Naive B cell (primary cell): ENCODE measurements around the gene HS3ST3B1. TPM values are rescaled to one million over a fixed set of nuclear protein-coding genes. Genes with fewer than 3 reads are reported as not detected.

ENCODE experiments used
- ATAC-seq, 2 donors: fragments of 150-1000 bp; cut with Tn5 transposase; 2 replicates each; pipeline ENCODE4 v1.10.0; 2021; ENCODE audit warnings: low read depth in 2 of 2, mild to moderate bottlenecking in 2 of 2, moderate library complexity in 2 of 2
- DNase-seq: peaks from one replicate; pipeline ENCODE4 v3.0.0; 2022
- H3K27ac Mint-ChIP-seq, 6 donors: one replicate each; pipeline ENCODE4 v1.8.0; 2020 to 2022; ENCODE audit warnings: mild to moderate bottlenecking in 6 of 6, mixed read lengths in 6 of 6, moderate library complexity in 5 of 6, inconsistent platforms in 2 of 6
- H3K27me3 Mint-ChIP-seq, 3 donors: one replicate each; pipeline ENCODE4 v1.8.0; 2021 to 2022; ENCODE audit warnings: mixed read lengths in 3 of 3, mild to moderate bottlenecking in 1 of 3
- H3K36me3 Mint-ChIP-seq, 2 donors: one replicate each; pipeline ENCODE4 v1.8.0; 2020 to 2022; ENCODE audit warnings: mixed read lengths in 2 of 2, inconsistent platforms in 1 of 2, mild to moderate bottlenecking in 1 of 2
- H3K4me1 Mint-ChIP-seq, 3 donors: one replicate each; pipeline ENCODE4 v1.8.0; 2020 to 2022; ENCODE audit warnings: mixed read lengths in 3 of 3, inconsistent platforms in 1 of 3, mild to moderate bottlenecking in 1 of 3, moderate library complexity in 1 of 3
- H3K4me3 Mint-ChIP-seq, 8 donors: one replicate each; pipeline ENCODE4 v1.8.0; 2020 to 2022; ENCODE audit warnings: mild to moderate bottlenecking in 8 of 8, mixed read lengths in 8 of 8, moderate library complexity in 8 of 8, inconsistent platforms in 2 of 8
- H3K9me3 Mint-ChIP-seq, 7 donors: one replicate each; pipeline ENCODE4 v1.8.0; 2020 to 2022; ENCODE audit warnings: mixed read lengths in 7 of 7, mild to moderate bottlenecking in 5 of 7, inconsistent platforms in 2 of 7, moderate library complexity in 1 of 7
- polyA plus RNA-seq, 6 donors: library from polyadenylated mRNA; unstranded; fragments of 300-500 nt; fragmentation: Illumina TruSeq; gene quantifications; one replicate each; pipeline ENCODE4 v1.2.3, GENCODE V29; 2021; ENCODE audit warnings: low read depth in 6 of 6

HS3ST3B1 gene
- polyA plus RNA-seq, 6 donors from 2014 or later: 0.22 to 3.1 (median 2.6) TPM

GRCh38 chr17:14354807-14355206, 53.9 kb downstream of the HS3ST3B1 start:
- peaks cover 22 to 33% (median 26%) of the 10 kb centered on the region in 3 donors for H3K4me1 Mint-ChIP-seq
- H3K4me3 Mint-ChIP-seq: no peak overlapping the region
- peaks cover 0 to 24% (median 6%) of the 10 kb centered on the region in 3 donors for H3K27me3 Mint-ChIP-seq
- no peaks in the 10 kb centered on the region for H3K36me3 Mint-ChIP-seq
- H3K27ac Mint-ChIP-seq: no peak overlapping the region
- ATAC-seq (no peak), DNase-seq (no peak)
- no peaks in the 10 kb centered on the region for H3K9me3 Mint-ChIP-seq

DNA sequence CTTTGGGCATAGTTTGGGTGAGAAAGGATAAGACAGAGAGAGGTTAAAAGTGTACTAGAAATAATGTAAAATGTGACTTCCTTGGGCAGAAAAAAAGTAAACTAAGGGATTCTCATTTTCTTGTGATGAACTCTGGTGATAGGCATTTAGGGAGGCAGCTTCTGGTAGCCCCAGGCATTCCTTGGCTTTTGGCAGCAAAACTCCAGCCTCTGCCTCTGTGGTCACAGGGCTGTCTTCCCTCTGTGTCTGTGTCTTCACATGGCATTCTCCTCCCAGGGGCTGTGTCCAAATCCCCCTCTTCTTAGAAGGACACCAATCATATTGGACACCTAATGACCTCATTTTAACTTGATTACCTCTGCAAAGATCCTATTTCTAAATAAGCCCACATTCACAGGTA, 54.7 kb downstream of the HS3ST3B1 start:
- no peak overlapping the region for H3K4me3 Mint-ChIP-seq
- H3K9me3 Mint-ChIP-seq: no peaks in the 10 kb centered on the region
- DNase-seq: no peak
- no peaks in the 10 kb centered on the region for H3K36me3 Mint-ChIP-seq
- peaks cover 0 to 19% (median 0%) of the 10 kb centered on the region in 3 donors for H3K27me3 Mint-ChIP-seq
- ATAC-seq: no peak
- peaks cover 27 to 41% (median 34%) of the 10 kb centered on the region in 3 donors for H3K4me1 Mint-ChIP-seq
- no peak overlapping the region for H3K27ac Mint-ChIP-seq

GRCh38 chr17:14359163-14360020, 58.5 kb downstream of the HS3ST3B1 start:
- peak overlapping the region in 7 of 8 donors; percentile 10 to 80 (median 67) for H3K4me3 Mint-ChIP-seq
- H3K36me3 Mint-ChIP-seq: no peaks in the 10 kb centered on the region
- H3K27me3 Mint-ChIP-seq: peaks cover 0 to 12% (median 0%) of the 10 kb centered on the region in 3 donors
- ATAC-seq: peak; percentile 98
- H3K27ac Mint-ChIP-seq: peak overlapping the region; percentile 81 to 96 (median 84)
- H3K4me1 Mint-ChIP-seq: peaks cover 23 to 26% (median 26%) of the 10 kb centered on the region in 3 donors
- DNase-seq: peak; percentile 87
- no peaks in the 10 kb centered on the region for H3K9me3 Mint-ChIP-seq

- H3K36me3 Mint-ChIP-seq: no peaks in the 10 kb centered on the region
- H3K27ac Mint-ChIP-seq: peak overlapping the region in 5 of 6 donors; percentile 63 to 96 (median 81)
- peak overlapping the region in 2 of 8 donors; percentile 20 to 46 for H3K4me3 Mint-ChIP-seq
- ATAC-seq (no peak), DNase-seq (no peak)
- peaks cover 23 to 26% (median 26%) of the 10 kb centered on the region in 3 donors for H3K4me1 Mint-ChIP-seq
- H3K27me3 Mint-ChIP-seq: peaks cover 0 to 18% (median under 1%) of the 10 kb centered on the region in 3 donors
- no peaks in the 10 kb centered on the region for H3K9me3 Mint-ChIP-seq
These were observed 60.0 kb downstream of the HS3ST3B1 start for GRCh38 chr17:14360856-14361255.

DNA sequence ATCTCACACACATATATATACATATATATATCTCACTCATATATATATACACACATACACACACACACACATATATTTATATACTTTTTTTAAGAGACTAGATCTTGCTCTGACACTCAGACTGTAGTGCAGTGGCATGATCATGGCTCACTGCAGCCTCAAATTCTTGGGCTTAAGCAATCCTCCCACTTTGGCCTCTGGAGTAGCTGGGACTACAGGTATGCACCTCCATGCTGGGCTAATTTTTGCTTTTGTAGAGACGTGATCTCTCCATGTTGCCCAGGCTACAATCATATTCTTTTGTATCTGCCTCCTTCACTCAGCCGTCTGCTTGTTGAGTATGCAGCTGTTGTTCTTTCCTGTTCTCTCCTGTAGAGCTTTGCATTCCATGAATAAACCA, 60.6 kb downstream of the HS3ST3B1 start:
- Mint-ChIP-seq H3K36me3 (peaks cover under 1 to 2% of the 10 kb centered on the region in 2 donors), H3K9me3 (peaks cover 0 to 2% (median 0%) of the 10 kb centered on the region in 7 donors), H3K4me3 (no peak overlapping the region), H3K27me3 (peaks cover 0 to 20% (median 7%) of the 10 kb centered on the region in 3 donors), H3K27ac (peak overlapping the region in 4 of 6 donors; percentile 3 to 51 (median 32)), H3K4me1 (peaks cover 23 to 26% (median 26%) of the 10 kb centered on the region in 3 donors)
- DNase-seq (no peak), ATAC-seq (no peak)

GRCh38 chr17:14361945-14362508, 61.1 kb downstream of the HS3ST3B1 start:
- no peak for ATAC-seq
- peaks cover 6% of the 10 kb centered on the region in 2 donors for H3K36me3 Mint-ChIP-seq
- H3K4me3 Mint-ChIP-seq: peak overlapping the region in 1 of 8 donors; percentile 1
- H3K27me3 Mint-ChIP-seq: peaks cover 0 to 20% (median 13%) of the 10 kb centered on the region in 3 donors
- H3K9me3 Mint-ChIP-seq: peaks cover 0 to 7% (median 0%) of the 10 kb centered on the region in 7 donors
- DNase-seq: no peak
- peaks cover 23 to 26% (median 26%) of the 10 kb centered on the region in 3 donors for H3K4me1 Mint-ChIP-seq
- peak overlapping the region in 2 of 6 donors; percentile 34 to 61 for H3K27ac Mint-ChIP-seq

- Mint-ChIP-seq H3K27ac (no peak overlapping the region), H3K36me3 (peaks cover 6 to 8% of the 10 kb centered on the region in 2 donors), H3K27me3 (peaks cover 11 to 26% (median 16%) of the 10 kb centered on the region in 3 donors), H3K4me3 (no peak overlapping the region), H3K9me3 (peaks cover 0 to 9% (median 2%) of the 10 kb centered on the region in 7 donors), H3K4me1 (peaks cover under 1 to 3% (median under 1%) of the 10 kb centered on the region in 3 donors)
- ATAC-seq (no peak), DNase-seq (no peak)
These were observed 65.3 kb downstream of the HS3ST3B1 start for GRCh38 chr17:14366199-14366598.

- H3K4me1 Mint-ChIP-seq: peaks cover 0 to 4% (median 4%) of the 10 kb centered on the region in 3 donors
These were observed 71.6 kb downstream of the HS3ST3B1 start for GRCh38 chr17:14372461-14372860.

DNA sequence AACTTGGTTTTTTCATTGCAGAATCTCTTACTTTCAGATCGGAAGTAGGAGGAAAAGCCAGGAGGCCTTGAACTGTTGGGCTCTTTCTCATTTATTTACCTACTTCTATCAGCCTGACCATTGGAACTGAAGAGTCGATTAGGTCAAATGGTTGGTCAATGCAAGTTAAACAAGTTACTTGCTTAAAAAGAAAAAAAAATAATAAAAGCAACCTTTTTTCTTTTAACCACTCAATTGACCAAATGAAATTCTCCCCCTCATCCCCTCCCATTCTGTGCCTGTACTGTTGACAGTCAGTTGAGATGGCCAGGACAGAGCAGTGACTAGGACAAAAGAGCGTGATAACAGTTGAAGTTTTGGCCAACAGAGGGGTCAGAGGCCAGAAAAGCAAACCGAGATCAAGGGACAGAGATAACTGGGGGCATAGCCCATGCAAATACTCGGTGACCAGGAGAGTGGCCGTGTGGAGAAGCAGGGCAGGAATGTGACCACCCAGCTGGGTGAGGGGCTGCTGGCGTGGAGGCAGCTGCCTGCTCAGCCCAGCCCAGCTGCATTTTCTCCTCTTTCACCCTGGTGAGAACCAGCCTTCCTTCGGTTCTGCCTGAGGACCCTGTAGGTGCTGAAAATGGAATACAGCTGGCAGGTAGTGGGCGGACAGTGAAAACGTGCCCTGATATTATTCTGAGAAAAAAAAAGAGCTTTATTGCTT, 72.2 kb downstream of the HS3ST3B1 start:
- peaks cover 0 to 4% of the 10 kb centered on the region in 2 donors for H3K36me3 Mint-ChIP-seq
- DNase-seq: no peak
- peaks cover 4 to 28% (median 27%) of the 10 kb centered on the region in 3 donors for H3K27me3 Mint-ChIP-seq
- H3K27ac Mint-ChIP-seq: no peak overlapping the region
- peaks cover 0 to 4% (median 0%) of the 10 kb centered on the region in 7 donors for H3K9me3 Mint-ChIP-seq
- no peak for ATAC-seq
- H3K4me1 Mint-ChIP-seq: peaks cover 0 to 4% (median 4%) of the 10 kb centered on the region in 3 donors
- peak overlapping the region in 1 of 8 donors; percentile 24 for H3K4me3 Mint-ChIP-seq

More at GRCh38 chr17:14372461-14372860, 71.6 kb downstream of the HS3ST3B1 start:
- DNase-seq (no peak), ATAC-seq (no peak)
- Mint-ChIP-seq H3K27me3 (peaks cover 4 to 28% (median 27%) of the 10 kb centered on the region in 3 donors), H3K36me3 (peaks cover 0 to 4% of the 10 kb centered on the region in 2 donors), H3K27ac (no peak overlapping the region), H3K9me3 (peaks cover 0 to 4% (median 0%) of the 10 kb centered on the region in 7 donors), H3K4me3 (no peak overlapping the region)

GRCh38 chr17:14373614-14374259, 72.9 kb downstream of the HS3ST3B1 start:
- DNase-seq: no peak
- Mint-ChIP-seq H3K27me3 (peaks cover 4 to 28% (median 27%) of the 10 kb centered on the region in 3 donors), H3K9me3 (peaks cover 0 to 4% (median 0%) of the 10 kb centered on the region in 7 donors), H3K36me3 (peaks cover 0 to 4% of the 10 kb centered on the region in 2 donors), H3K4me3 (no peak overlapping the region), H3K4me1 (peaks cover 0 to 4% (median 4%) of the 10 kb centered on the region in 3 donors), H3K27ac (no peak overlapping the region)
- ATAC-seq: no peak

DNA sequence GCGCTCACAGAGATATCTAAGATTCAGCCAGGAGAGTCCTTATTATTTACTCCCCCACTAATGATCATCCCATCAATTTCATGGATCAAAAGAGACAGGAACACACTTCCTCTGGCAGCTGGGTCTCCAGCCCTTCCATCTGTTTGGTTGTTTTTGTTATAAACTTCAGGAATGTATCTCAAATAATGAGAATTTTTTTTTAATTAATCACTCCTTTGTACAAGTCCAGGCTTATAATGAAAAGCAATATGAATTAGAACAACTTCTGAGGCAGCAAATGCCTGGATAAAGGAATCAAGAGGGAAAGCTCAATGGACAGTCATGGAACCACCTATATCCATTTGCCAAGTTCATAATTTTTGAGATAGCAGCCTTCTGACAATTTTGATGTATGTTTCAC, 73.4 kb downstream of the HS3ST3B1 start:
- Mint-ChIP-seq H3K36me3 (peaks cover 0 to 4% of the 10 kb centered on the region in 2 donors), H3K4me1 (peaks cover 0 to 4% (median 4%) of the 10 kb centered on the region in 3 donors), H3K27me3 (peaks cover 4 to 25% (median 24%) of the 10 kb centered on the region in 3 donors), H3K4me3 (no peak overlapping the region), H3K9me3 (peaks cover 0 to 4% (median 0%) of the 10 kb centered on the region in 7 donors), H3K27ac (no peak overlapping the region)
- ATAC-seq (no peak), DNase-seq (no peak)

DNA sequence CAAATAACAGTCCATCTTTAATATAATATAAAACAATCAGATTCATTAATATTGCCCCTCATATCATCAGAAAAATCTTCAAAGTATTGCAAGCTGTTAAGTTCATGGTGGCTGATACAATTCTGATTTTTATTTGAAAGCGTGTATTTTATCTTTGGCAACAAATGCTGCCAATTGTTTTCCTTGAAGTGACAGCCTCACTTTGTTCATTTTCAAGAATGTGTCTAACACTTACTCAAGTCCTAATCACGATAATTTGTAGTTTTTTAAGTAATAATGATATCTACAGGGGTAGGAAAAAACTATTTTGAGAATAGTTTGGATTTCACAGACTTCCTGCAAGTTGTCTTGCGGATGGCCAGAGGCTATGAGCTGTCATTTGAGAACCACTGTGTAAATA, 75.8 kb downstream of the HS3ST3B1 start:
- Mint-ChIP-seq H3K27ac (no peak overlapping the region), H3K4me3 (no peak overlapping the region), H3K4me1 (peaks cover 0 to 4% (median 4%) of the 10 kb centered on the region in 3 donors), H3K9me3 (peaks cover 0 to 4% (median 0%) of the 10 kb centered on the region in 7 donors), H3K27me3 (peaks cover 4 to 19% (median 16%) of the 10 kb centered on the region in 3 donors), H3K36me3 (peaks cover 0 to 4% of the 10 kb centered on the region in 2 donors)
- no peak for DNase-seq
- no peak for ATAC-seq
